Fibroblast of lung (primary cell): Measurements from ENCODE around the gene TTC22.

Experiments
- EZH2 ChIP-seq: IDR thresholded peaks from 2 replicates; pipeline ENCODE4 v1.5.1; 2012; ENCODE audit warnings: low read length, control low read depth, mild to moderate bottlenecking; ENCODE audit errors: missing control alignments
- TF ChIP-seq, protein P1 (sequence below), 2 donors: IDR thresholded peaks in 1 of 2; conservative IDR thresholded peaks in 1 of 2; 1 replicate in 1 of 2; 2 replicates in 1 of 2; pipeline ENCODE4 v1.5.1; 2011 to 2012; ENCODE audit warnings: low read length in 2 of 2, control low read depth in 1 of 2, inconsistent platforms in 1 of 2, low read depth in 1 of 2, mild to moderate bottlenecking in 1 of 2

DNA sequence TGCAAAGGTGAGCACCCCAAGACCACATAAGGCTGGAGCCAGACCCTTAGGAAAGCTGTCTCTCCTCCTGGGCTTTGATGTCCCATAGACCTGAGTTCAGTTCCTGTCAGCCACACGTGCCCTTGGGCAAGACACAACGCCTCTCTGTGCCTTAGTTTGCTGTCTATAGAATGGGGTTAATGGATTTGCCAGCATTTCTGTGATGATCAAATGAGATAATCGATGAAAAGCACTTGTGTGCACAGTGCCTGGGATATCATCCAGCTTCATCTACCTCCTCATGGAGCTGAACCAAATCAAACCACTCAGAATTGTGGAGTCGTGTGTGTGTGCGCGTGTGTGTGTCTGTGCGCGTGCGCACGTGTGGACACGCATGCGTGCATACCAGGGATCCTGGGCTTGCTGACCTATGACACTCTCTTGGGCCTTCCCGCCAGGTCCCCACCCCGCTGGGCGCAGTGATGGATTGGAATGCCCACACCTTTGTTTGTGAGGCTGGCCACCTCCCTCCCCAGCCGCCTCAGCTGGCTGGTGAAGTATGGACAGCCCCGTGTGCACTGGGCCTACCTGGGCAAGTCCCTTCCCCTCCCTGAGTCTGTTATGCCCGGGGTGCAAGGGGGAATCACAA is 5.2 kb downstream of the TTC22 start:
- TF ChIP-seq, protein P1, sequence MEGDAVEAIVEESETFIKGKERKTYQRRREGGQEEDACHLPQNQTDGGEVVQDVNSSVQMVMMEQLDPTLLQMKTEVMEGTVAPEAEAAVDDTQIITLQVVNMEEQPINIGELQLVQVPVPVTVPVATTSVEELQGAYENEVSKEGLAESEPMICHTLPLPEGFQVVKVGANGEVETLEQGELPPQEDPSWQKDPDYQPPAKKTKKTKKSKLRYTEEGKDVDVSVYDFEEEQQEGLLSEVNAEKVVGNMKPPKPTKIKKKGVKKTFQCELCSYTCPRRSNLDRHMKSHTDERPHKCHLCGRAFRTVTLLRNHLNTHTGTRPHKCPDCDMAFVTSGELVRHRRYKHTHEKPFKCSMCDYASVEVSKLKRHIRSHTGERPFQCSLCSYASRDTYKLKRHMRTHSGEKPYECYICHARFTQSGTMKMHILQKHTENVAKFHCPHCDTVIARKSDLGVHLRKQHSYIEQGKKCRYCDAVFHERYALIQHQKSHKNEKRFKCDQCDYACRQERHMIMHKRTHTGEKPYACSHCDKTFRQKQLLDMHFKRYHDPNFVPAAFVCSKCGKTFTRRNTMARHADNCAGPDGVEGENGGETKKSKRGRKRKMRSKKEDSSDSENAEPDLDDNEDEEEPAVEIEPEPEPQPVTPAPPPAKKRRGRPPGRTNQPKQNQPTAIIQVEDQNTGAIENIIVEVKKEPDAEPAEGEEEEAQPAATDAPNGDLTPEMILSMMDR (conservative IDR thresholded peaks at IDR 0.05 in 1 of 2, IDR thresholded peaks at IDR 0.05 in 1 of 2; ENCODE audit: low read depth in 1 of 2, low read length in 2 of 2), result no peak
- TF ChIP-seq EZH2, result no peak
